Loucy (cell line): Measurements from ENCODE around the gene ABCC4.

Experiments
- EZH2phosphoT487 ChIP-seq: fragments of 200-600 bp; IDR thresholded peaks from 2 replicates; pipeline ENCODE4 v1.6.1; 2018; ENCODE audit warnings: antibody characterized with exemption, mild to moderate bottlenecking, moderate library complexity, borderline replicate concordance
- TF ChIP-seq, protein P1 (sequence below): fragments of 200-600 bp; sonication (generic); conservative IDR thresholded peaks from 2 replicates; pipeline ENCODE4 v1.5.1; 2014; ENCODE audit warnings: mild to moderate bottlenecking, antibody characterized with exemption, low read length

DNA sequence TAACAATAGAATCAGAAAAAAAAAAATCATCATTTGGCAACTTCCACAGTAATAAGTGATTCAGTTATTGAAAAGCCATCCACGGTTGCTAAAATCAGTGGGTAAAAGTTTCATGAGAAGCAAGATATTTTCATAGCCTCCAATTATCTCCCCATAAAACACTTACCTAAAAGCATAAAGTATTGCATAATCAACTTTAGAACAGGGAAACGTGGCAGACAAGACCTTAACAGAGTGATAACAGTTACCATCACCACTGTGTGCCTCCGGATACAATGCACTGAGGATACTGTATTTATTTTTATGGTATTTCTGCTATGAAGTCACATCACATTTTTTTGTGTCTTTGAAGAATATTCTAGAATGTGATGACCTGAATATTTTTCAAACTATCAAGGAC lies 37.0 kb downstream of the ABCC4 start:
- TF ChIP-seq, protein P1, sequence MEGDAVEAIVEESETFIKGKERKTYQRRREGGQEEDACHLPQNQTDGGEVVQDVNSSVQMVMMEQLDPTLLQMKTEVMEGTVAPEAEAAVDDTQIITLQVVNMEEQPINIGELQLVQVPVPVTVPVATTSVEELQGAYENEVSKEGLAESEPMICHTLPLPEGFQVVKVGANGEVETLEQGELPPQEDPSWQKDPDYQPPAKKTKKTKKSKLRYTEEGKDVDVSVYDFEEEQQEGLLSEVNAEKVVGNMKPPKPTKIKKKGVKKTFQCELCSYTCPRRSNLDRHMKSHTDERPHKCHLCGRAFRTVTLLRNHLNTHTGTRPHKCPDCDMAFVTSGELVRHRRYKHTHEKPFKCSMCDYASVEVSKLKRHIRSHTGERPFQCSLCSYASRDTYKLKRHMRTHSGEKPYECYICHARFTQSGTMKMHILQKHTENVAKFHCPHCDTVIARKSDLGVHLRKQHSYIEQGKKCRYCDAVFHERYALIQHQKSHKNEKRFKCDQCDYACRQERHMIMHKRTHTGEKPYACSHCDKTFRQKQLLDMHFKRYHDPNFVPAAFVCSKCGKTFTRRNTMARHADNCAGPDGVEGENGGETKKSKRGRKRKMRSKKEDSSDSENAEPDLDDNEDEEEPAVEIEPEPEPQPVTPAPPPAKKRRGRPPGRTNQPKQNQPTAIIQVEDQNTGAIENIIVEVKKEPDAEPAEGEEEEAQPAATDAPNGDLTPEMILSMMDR, result no peak
- no peak for TF ChIP-seq EZH2phosphoT487
